GM19467 (cell line): ENCODE results near the gene DNAJC10.
"Not testable (repeated sequence)": the region's sequence is repeated elsewhere in the genome, so short reads cannot be mapped to it uniquely, and the experiment has no call there.

Source experiments
- ATAC-seq: cut with Tn5 transposase; IDR thresholded peaks from one replicate; pipeline ENCODE4 v1.9.1; 2021; ENCODE audit warnings: mild to moderate bottlenecking, moderate library complexity; ENCODE audit not compliant: unreplicated experiment

DNAJC10 gene

DNA sequence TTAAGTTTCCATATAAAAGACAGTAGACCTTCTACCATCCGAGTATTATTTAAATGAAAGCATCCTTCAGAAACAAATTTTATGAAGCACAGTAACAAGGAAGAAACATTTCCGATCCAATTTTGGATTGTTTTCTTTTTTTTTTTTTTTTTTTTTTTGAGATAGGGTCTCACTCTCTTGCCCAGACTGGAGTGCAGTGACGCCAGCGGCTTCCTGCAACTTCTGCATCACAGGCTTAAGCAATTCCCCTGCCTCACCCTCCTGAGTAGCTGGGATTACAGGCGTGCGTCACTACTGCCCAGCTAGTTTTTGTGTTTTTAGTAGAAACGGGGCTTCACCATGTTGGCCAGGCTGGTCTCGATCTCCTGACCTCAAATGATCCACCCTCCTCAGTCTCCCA lies 3.1 kb downstream of the DNAJC10 start:
- ATAC-seq, result not testable (repeated sequence)

DNA sequence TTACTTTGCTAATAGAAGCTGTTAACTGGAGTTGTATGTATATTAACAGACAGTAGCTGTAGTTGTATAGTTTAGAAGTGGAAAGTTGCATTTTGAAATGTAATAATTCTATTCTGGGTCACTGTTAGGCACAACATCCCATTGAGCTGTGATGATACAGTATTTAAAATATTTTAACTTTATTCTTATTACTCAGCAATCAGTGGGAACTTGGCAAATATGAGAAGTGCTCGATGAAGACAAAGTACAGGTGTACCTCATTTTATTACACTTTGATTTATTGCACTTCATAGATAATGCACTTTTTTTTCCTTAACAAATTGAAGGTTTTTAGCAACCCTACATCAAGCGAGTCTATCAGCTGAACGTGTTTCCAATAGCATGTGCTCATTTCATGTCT lies 8.6 kb downstream of the DNAJC10 start:
- no peak for ATAC-seq

DNA sequence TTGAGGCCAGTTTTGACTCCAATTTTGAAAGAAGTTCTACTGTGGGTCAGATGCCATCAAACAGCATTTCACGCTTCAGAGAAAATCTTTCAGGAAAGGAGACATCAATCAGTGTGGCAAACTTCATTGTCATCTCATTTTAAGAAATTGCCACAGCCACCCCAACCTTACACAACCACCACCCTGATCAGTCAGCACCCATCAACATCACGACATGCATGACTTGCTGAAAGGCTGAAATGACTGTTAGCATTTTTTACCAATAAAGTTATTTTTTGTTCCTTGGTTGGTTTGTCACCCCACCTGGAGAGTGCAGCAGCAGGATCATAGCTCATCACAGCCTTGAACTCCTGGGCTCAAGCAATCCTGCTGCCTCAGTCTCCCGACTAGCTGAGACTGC lies 10.4 kb downstream of the DNAJC10 start:
- ATAC-seq, result no peak

- no peak for ATAC-seq
These were observed 12.0 kb downstream of the DNAJC10 start for GRCh38 chr2:182728014-182728413.

- no peak for ATAC-seq
These were observed 13.8 kb downstream of the DNAJC10 start for GRCh38 chr2:182729710-182730339.

DNA sequence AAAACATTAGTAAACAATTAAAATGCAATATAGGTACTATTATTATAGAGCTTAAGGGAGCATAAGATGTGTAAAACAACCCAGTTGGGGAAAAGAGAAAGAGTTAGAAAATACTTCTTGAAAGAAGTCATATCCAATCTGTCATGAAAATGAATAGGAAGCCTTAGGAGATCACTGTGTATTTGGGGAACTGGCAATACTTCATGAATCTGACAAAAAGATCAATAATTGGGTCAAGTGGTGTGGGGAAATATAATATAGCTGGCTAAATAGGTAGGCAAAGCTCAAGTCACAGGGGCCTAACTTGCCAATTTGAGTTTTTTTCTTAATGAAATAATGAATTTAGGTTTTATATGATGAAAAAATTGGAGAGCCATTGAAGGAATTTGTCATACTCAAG lies 14.4 kb downstream of the DNAJC10 start:
- no peak for ATAC-seq

- ATAC-seq, result no peak
These were observed 16.7 kb downstream of the DNAJC10 start for GRCh38 chr2:182732736-182733135.

DNA sequence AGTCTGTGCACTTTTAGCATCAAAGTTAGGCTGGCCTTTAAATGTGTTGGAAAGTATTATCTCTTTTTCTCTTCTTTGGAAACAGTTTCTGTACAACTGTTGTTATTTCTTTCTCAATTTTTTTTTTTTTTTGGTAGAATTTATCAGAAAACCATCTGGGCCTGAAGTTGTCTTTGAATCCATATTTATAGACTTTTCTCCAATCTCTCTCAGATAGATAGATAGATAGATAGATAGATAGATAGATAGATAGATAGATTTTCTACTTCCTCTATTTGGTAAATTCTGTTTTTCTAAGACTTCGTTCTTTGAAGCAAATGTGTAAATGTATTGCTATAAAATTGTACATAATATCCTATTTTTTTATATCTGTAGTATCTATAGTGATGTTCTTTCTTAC lies 17.5 kb downstream of the DNAJC10 start:
- no peak for ATAC-seq

GRCh38 chr2:182736856-182737255 lies 20.8 kb downstream of the DNAJC10 start:
- ATAC-seq, result not testable (repeated sequence)

- no peak for ATAC-seq
These were observed 24.6 kb downstream of the DNAJC10 start for GRCh38 chr2:182740701-182741100.

GRCh38 chr2:182741620-182742019 lies 25.6 kb downstream of the DNAJC10 start:
- ATAC-seq, result no peak

DNA sequence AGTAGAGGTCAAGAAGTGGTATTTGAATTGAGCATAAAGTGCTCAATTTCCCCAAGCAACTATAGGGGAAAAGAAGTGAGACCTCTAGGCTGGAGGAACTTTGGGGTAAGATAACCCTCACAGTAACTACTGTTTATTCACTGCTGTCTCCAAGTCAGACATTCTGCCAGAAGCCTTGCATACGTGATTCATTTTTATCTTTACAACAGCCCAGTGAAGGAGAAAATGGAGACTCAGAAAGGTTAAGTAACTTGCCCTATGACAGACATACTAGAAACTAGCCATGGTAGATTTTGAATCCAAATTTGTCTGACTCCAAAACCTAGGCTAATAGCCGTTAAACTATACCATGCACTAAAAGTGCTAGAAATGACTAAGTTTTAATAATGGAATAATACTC lies 28.4 kb downstream of the DNAJC10 start:
- no peak for ATAC-seq

GRCh38 chr2:182745061-182745460 lies 29.0 kb downstream of the DNAJC10 start:
- no peak for ATAC-seq

- ATAC-seq, result not testable (repeated sequence)
These were observed 29.8 kb downstream of the DNAJC10 start for GRCh38 chr2:182745894-182746293.

DNA sequence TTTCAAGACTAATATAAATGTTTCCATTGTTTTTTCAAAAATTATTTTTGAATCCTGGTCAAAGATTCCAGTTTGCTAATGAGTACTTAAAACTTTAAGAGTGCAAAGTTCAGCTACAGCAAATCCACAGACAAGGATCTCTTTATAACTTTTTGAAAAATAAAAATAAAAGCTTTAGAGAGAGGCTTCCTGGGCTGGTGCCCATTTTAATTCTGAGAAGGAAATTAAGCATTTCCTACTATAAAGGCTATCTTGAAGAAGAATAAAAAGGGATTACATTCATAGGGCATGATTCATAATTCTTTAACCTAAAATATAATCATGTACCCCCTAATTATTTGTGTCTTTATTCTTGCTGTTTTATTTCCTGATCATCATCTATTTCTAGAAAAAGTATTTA lies 38.2 kb downstream of the DNAJC10 start:
- ATAC-seq, result no peak

DNA sequence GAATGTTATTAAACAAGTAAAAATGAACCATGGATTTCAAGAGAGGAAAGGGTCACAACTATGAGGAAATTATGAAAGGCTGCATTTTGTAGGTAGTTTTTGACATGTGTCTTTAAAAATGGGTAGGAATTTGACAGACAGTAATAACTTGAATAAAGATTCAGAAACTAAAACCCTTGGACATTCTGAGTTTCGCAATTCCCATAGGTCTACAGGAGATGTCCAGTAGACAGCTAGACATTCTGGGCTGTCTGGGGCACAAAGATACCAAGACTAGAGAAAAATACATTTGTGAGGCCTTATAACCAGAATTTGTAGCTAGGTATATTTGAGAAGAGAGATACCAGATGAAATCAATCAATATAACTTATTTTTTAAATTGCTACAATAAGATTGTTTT lies 42.3 kb downstream of the DNAJC10 start:
- no peak for ATAC-seq

GRCh38 chr2:182761903-182762302 lies 45.8 kb downstream of the DNAJC10 start:
- no peak for ATAC-seq

GRCh38 chr2:182763311-182763912 lies 47.4 kb downstream of the DNAJC10 start:
- no peak for ATAC-seq

GRCh38 chr2:182766626-182767025 lies 50.6 kb downstream of the DNAJC10 start:
- no peak for ATAC-seq

DNA sequence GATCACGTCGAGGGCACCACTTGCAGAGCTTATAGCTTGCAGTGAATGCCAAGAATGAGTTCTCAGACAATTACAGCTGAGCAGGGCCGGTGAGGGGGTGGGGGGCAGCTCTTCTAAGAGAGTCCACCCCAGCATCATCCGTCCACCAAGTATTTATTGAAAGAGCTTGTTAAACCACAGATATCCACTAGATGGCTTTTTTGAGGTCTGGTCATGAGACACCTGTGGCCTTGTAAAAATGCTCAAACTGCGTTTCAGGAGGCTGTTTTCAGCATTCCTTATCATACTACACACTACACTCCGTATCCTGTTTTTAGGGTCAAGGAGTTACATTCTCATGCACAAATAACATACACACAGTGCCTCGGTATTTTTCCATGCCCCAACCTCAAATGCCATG lies 51.5 kb downstream of the DNAJC10 start:
- no peak for ATAC-seq

- ATAC-seq, result not testable (repeated sequence)
These were observed 52.9 kb downstream of the DNAJC10 start for GRCh38 chr2:182768950-182769349.

DNA sequence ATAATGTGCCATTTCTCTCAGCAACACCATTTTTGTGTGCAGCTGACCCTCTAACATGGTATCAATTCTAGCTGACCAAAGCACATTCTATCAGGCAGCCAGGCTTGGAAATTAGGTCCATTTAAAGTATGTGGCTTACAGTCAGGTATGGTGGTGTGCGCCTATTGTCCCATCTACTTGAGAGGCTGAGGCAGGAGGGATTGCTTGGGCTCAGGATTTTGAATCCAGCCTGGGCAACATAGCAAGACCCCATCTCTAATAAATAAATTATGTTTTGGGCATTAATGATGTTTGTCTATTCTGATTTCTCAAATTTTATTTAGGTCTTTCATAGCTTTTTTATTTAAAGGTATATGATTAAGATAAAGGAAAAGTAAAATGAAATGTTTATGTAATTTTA lies 63.3 kb downstream of the DNAJC10 start:
- no peak for ATAC-seq

DNA sequence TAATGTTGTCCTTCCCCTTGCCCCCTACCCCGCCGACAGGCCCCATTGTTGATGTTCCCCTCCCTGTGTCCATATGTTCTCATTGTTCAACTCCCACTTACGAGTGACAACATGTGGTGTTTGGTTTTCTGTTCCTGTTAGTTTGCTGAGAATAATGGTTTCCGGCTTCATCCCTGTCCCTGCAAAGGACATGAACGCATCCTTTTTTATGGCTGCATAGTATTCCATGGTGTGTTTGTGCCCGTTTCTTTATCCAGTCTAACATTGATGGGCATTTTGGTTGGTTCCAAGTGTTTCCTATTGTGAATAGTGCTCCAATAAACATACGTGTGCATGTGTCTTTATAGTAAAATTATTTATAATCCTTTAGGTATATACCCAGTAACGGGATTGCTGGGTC lies 65.0 kb downstream of the DNAJC10 start:
- ATAC-seq, result not testable (repeated sequence)
